Liver (tissue), 9 donors: ENCODE data around the gene CRACR2A. TPM values are rescaled to one million over a fixed set of nuclear protein-coding genes. Genes with fewer than 3 reads are reported as not detected.

Experiments
- DNase-seq: peaks from one replicate; pipeline ENCODE4 v3.0.0-alpha.2; 2017; ENCODE audit warnings: low spot score
- H3K27ac ChIP-seq, 2 donors: one replicate each; pipeline ENCODE4 v1.7.0; 2013; ENCODE audit warnings: inconsistent platforms in 2 of 2, low read length in 2 of 2, control low read depth in 1 of 2, low read depth in 1 of 2, mild to moderate bottlenecking in 1 of 2
- H3K27me3 ChIP-seq, 4 donors: one replicate each; pipeline versions ENCODE4 v1.6.1 to v1.7.0; 2013; ENCODE audit warnings: low read length in 3 of 4, inconsistent platforms in 1 of 4, mild to moderate bottlenecking in 1 of 4, moderate library complexity in 1 of 4; ENCODE audit not compliant: control insufficient read depth in 4 of 4, insufficient read depth in 4 of 4
- H3K36me3 ChIP-seq, 4 donors: one replicate each; pipeline versions ENCODE4 v1.6.1 to v1.7.0; 2013; ENCODE audit warnings: low read length in 3 of 4, mild to moderate bottlenecking in 3 of 4, low read depth in 1 of 4, moderate library complexity in 1 of 4; ENCODE audit not compliant: control insufficient read depth in 4 of 4, insufficient read depth in 3 of 4
- H3K4me1 ChIP-seq, 4 donors: one replicate each; pipeline versions ENCODE4 v1.6.1 to v1.7.0; 2013; ENCODE audit warnings: low read length in 3 of 4, mild to moderate bottlenecking in 3 of 4, moderate library complexity in 1 of 4; ENCODE audit not compliant: control insufficient read depth in 4 of 4, insufficient read depth in 4 of 4
- H3K4me3 ChIP-seq, 3 donors: one replicate each; pipeline versions ENCODE4 v1.6.1 to v1.7.0; 2013; ENCODE audit warnings: low read length in 3 of 3, control low read depth in 1 of 3, low read depth in 1 of 3, mild to moderate bottlenecking in 1 of 3
- H3K9ac ChIP-seq, 2 donors: one replicate each; pipeline ENCODE4 v1.7.0; 2013; ENCODE audit warnings: low read length in 2 of 2, mild to moderate bottlenecking in 2 of 2, moderate library complexity in 2 of 2, control low read depth in 1 of 2, low read depth in 1 of 2
- H3K9me3 ChIP-seq, 4 donors: one replicate each; pipeline versions ENCODE4 v1.6.1 to v1.7.0; 2013; ENCODE audit warnings: low read length in 3 of 4; ENCODE audit not compliant: control insufficient read depth in 4 of 4
- ATF3 ChIP-seq: IDR thresholded peaks from 2 replicates; pipeline ENCODE4 v1.6.1; 2016; ENCODE audit warnings: antibody characterized with exemption
- CTCF ChIP-seq: fragments of 150-350 bp; IDR thresholded peaks from 2 replicates; pipeline ENCODE4 v1.5.1; 2017; ENCODE audit warnings: improper control_type of control experiment, low read depth, low read length; ENCODE audit not compliant: missing input control
- EGR1 ChIP-seq, 2 donors: IDR thresholded peaks; 2 replicates each; pipeline ENCODE4 v1.6.1; 2016 to 2018; ENCODE audit warnings: antibody characterized with exemption in 2 of 2, low read depth in 2 of 2
- FOXA1 ChIP-seq: IDR thresholded peaks from 2 replicates; pipeline ENCODE4 v1.6.1; 2016; ENCODE audit warnings: antibody characterized with exemption
- HNF4G ChIP-seq: IDR thresholded peaks from 2 replicates; pipeline ENCODE4 v1.6.1; 2016; ENCODE audit warnings: antibody characterized with exemption
- JUND ChIP-seq, 2 donors: IDR thresholded peaks; 2 replicates each; pipeline ENCODE4 v1.6.1; 2016; ENCODE audit warnings: antibody characterized with exemption in 2 of 2
- MAX ChIP-seq: IDR thresholded peaks from 2 replicates; pipeline ENCODE4 v1.6.1; 2016; ENCODE audit warnings: antibody characterized with exemption
- NR2F2 ChIP-seq: IDR thresholded peaks from 2 replicates; pipeline ENCODE4 v1.6.1; 2016; ENCODE audit warnings: antibody characterized with exemption
- RAD21 ChIP-seq, 2 donors: IDR thresholded peaks; 2 replicates each; pipeline ENCODE4 v1.6.1; 2016; ENCODE audit warnings: antibody characterized with exemption in 2 of 2, mild to moderate bottlenecking in 2 of 2
- REST ChIP-seq: IDR thresholded peaks from 2 replicates; pipeline ENCODE4 v1.6.1; 2016; ENCODE audit warnings: antibody characterized with exemption, mild to moderate bottlenecking
- SP1 ChIP-seq: IDR thresholded peaks from 2 replicates; pipeline ENCODE4 v1.6.1; 2018; ENCODE audit warnings: antibody characterized with exemption, mild to moderate bottlenecking
- WGBS: extraction: QIAGEN DNeasy Blood & Tissue Kit; methylation state at CpG from one replicate; pipeline ENCODE4 v1.1.7; 2013; 5-methylcytosine and 5-hydroxymethylcytosine counted together
- polyA plus RNA-seq, 2 donors: library from polyadenylated mRNA; stranded (reverse) in 1 of 2; unstranded in 1 of 2; fragments of 200-250 nt in 1 of 2; fragments of >200 nt in 1 of 2; fragmentation: Nextera tagmentation in 1 of 2; extraction: Ambion mirVana in 1 of 2; gene quantifications; one replicate each; pipeline versions ENCODE4 v1.2.1 to v1.2.3, GENCODE V29; 2013 to 2015
- total RNA-seq, 2 donors: library from RNA; depleted of rRNA; stranded (reverse); fragments of >200 nt; gene quantifications; one replicate each; pipeline ENCODE4 v1.2.3, GENCODE V29; 2014
- donor health status: healthy.
- donor health status: healthy.
- donor health status: healthy.
- donor health status: healthy.
- donor health status: healthy.

Gene CRACR2A
- total and polyA plus RNA-seq, 4 donors, result 0.33 to 4.2 (median 1.4) TPM

- H3K9me3 ChIP-seq, result no peaks in the 10 kb centered on the region
- H3K27ac ChIP-seq, result no peak overlapping the region
- H3K9ac ChIP-seq, result no peak overlapping the region
- no peaks in the 10 kb centered on the region for H3K27me3 ChIP-seq
- no peak overlapping the region for H3K4me3 ChIP-seq
- 65% methylated on average over 6 of the region's 6 CpGs for WGBS
- no peak for TF ChIP-seq REST
- H3K36me3 ChIP-seq, result no peaks in the 10 kb centered on the region
- DNase-seq, result no peak
- H3K4me1 ChIP-seq, result peaks cover 2 to 11% (median 10%) of the 10 kb centered on the region in 4 donors
These were observed 71.3 kb downstream of the CRACR2A start for GRCh38 chr12:3681595-3682061.

GRCh38 chr12:3680919-3681594 lies 71.9 kb downstream of the CRACR2A start:
- DNase-seq, result peak; percentile 48
- Histone ChIP-seq H3K9me3 (no peaks in the 10 kb centered on the region), H3K4me3 (no peak overlapping the region), H3K27ac (no peak overlapping the region), H3K9ac (no peak overlapping the region), H3K27me3 (no peaks in the 10 kb centered on the region), H3K36me3 (no peaks in the 10 kb centered on the region), H3K4me1 (peaks cover 2 to 11% (median 10%) of the 10 kb centered on the region in 4 donors)
- TF ChIP-seq RAD21 (IDR thresholded peaks at IDR 0.05), result peak; percentile 43 to 48
- TF ChIP-seq CTCF, result peak; percentile 13
- no peak for TF ChIP-seq HNF4G
- TF ChIP-seq FOXA1, result no peak
- TF ChIP-seq NR2F2, result no peak
- TF ChIP-seq EGR1 (IDR thresholded peaks at IDR 0.05; ENCODE audit: low read depth in 2 of 2), result no peak
- WGBS, result 66% methylated on average over 8 of the region's 8 CpGs

GRCh38 chr12:3679831-3680230 lies 73.1 kb downstream of the CRACR2A start:
- H3K27ac ChIP-seq, result no peak overlapping the region
- H3K9ac ChIP-seq, result no peak overlapping the region
- H3K27me3 ChIP-seq, result no peaks in the 10 kb centered on the region
- WGBS, result 82% methylated on average over 3 of the region's 3 CpGs
- H3K36me3 ChIP-seq, result no peaks in the 10 kb centered on the region
- DNase-seq, result no peak
- H3K4me3 ChIP-seq, result no peak overlapping the region
- peaks cover 2 to 16% (median 14%) of the 10 kb centered on the region in 4 donors for H3K4me1 ChIP-seq
- H3K9me3 ChIP-seq, result no peaks in the 10 kb centered on the region
- TF ChIP-seq FOXA1 (no peak), MAX (no peak), HNF4G (no peak), EGR1 (IDR thresholded peaks at IDR 0.05; ENCODE audit: low read depth in 2 of 2) (no peak), ATF3 (no peak), CTCF (no peak), SP1 (no peak), REST (no peak), JUND (IDR thresholded peaks at IDR 0.05) (no peak)
